Osteoblast (primary cell): ENCODE data around the gene KIRREL3. TPM values are rescaled to one million over a fixed set of nuclear protein-coding genes. Genes with fewer than 3 reads are reported as not detected.
A peak's percentile ranks its signal among the peaks of the same experiment; 100 is the strongest.

Source experiments
- DNase-seq: peaks from one replicate; pipeline ENCODE4 v3.0.0; 2011; ENCODE audit warnings: low spot score, mixed read lengths; ENCODE audit not compliant: insufficient read length; ENCODE audit errors: missing footprints
- H2AFZ ChIP-seq: 2 replicates; pipeline ENCODE4 v1.6.0; 2011; ENCODE audit warnings: mild to moderate bottlenecking, low read length
- H3K27ac ChIP-seq: 2 replicates; pipeline ENCODE4 v1.5.1; 2011; ENCODE audit warnings: mild to moderate bottlenecking, low read depth, low read length, moderate library complexity
- H3K27me3 ChIP-seq: 2 replicates; pipeline ENCODE4 v1.6.0; 2012; ENCODE audit warnings: mild to moderate bottlenecking, control low read depth, inconsistent platforms, low read length, moderate library complexity; ENCODE audit not compliant: insufficient read depth
- H3K36me3 ChIP-seq: 2 replicates; pipeline ENCODE4 v1.5.1; 2011; ENCODE audit warnings: mild to moderate bottlenecking, low read length, control low read depth, moderate library complexity; ENCODE audit not compliant: insufficient read depth
- H3K4me1 ChIP-seq: 2 replicates; pipeline ENCODE4 v1.5.1; 2011; ENCODE audit warnings: mild to moderate bottlenecking, low read length, control low read depth, moderate library complexity; ENCODE audit not compliant: insufficient read depth
- H3K4me2 ChIP-seq: 2 replicates; pipeline ENCODE4 v1.6.0; 2011; ENCODE audit warnings: mild to moderate bottlenecking, low read length; ENCODE audit not compliant: insufficient read depth
- H3K4me3 ChIP-seq: fragments of 200-600 bp; sonication (generic); 3 replicates; pipeline ENCODE4 v1.5.1; 2012; ENCODE audit warnings: mild to moderate bottlenecking, low read length, inconsistent platforms; ENCODE audit not compliant: insufficient read depth
- H3K79me2 ChIP-seq: 2 replicates; pipeline ENCODE4 v1.6.0; 2012; ENCODE audit warnings: mild to moderate bottlenecking, low read length, control low read depth, inconsistent platforms; ENCODE audit not compliant: insufficient read depth
- H3K9me3 ChIP-seq: 2 replicates; pipeline ENCODE4 v1.5.1; 2011; ENCODE audit warnings: low read depth, low read length, control low read depth
- H4K20me1 ChIP-seq: 2 replicates; pipeline ENCODE4 v1.6.0; 2012; ENCODE audit warnings: mild to moderate bottlenecking, low read length, control low read depth; ENCODE audit not compliant: insufficient read depth
- CTCF ChIP-seq: IDR thresholded peaks from 2 replicates; pipeline ENCODE4 v1.5.1; 2011; ENCODE audit warnings: mild to moderate bottlenecking, low read depth, low read length, moderate library complexity; ENCODE audit errors: extremely low read depth
- total RNA-seq: library from RNA; depleted of rRNA; stranded (reverse); fragments of >200 nt; gene quantifications from 2 replicates; pipeline ENCODE4 v1.2.3, GENCODE V29; 2012

The KIRREL3 gene
- total RNA-seq, 1 donor = 3.6 TPM

- no peaks in the 10 kb centered on the region for H3K9me3 ChIP-seq
- DNase-seq = peak; percentile 38
- H3K4me3 ChIP-seq = no peak overlapping the region
- no peak overlapping the region for H3K4me2 ChIP-seq
- TF ChIP-seq CTCF = peak; percentile 35
- H3K27me3 ChIP-seq = no peaks in the 10 kb centered on the region
- peaks cover 19% of the 10 kb centered on the region for H4K20me1 ChIP-seq
- H2AFZ ChIP-seq = no peak overlapping the region
- no peaks in the 10 kb centered on the region for H3K4me1 ChIP-seq
- no peak overlapping the region for H3K27ac ChIP-seq
- H3K79me2 ChIP-seq = no peaks in the 10 kb centered on the region
- no peaks in the 10 kb centered on the region for H3K36me3 ChIP-seq
Measured at GRCh38 chr11:126573325-126573978, 427.1 kb downstream of the KIRREL3 start.

GRCh38 chr11:126570489-126570888 lies 430.1 kb downstream of the KIRREL3 start:
- Histone ChIP-seq H3K4me2 (no peak overlapping the region), H4K20me1 (peaks cover 29% of the 10 kb centered on the region), H3K36me3 (no peaks in the 10 kb centered on the region), H2AFZ (no peak overlapping the region), H3K4me1 (no peaks in the 10 kb centered on the region), H3K79me2 (no peaks in the 10 kb centered on the region), H3K27me3 (no peaks in the 10 kb centered on the region), H3K27ac (no peak overlapping the region), H3K4me3 (no peak overlapping the region), H3K9me3 (no peaks in the 10 kb centered on the region)
- no peak for TF ChIP-seq CTCF
- no peak for DNase-seq

GRCh38 chr11:126567419-126567818 lies 433.2 kb downstream of the KIRREL3 start:
- Histone ChIP-seq H3K4me3 (no peak overlapping the region), H3K36me3 (no peaks in the 10 kb centered on the region), H4K20me1 (peaks cover 29% of the 10 kb centered on the region), H3K27ac (no peak overlapping the region), H2AFZ (no peak overlapping the region), H3K9me3 (no peaks in the 10 kb centered on the region), H3K4me1 (no peaks in the 10 kb centered on the region), H3K79me2 (no peaks in the 10 kb centered on the region), H3K27me3 (no peaks in the 10 kb centered on the region), H3K4me2 (no peak overlapping the region)
- no peak for TF ChIP-seq CTCF
- no peak for DNase-seq

GRCh38 chr11:126564566-126564965 lies 436.0 kb downstream of the KIRREL3 start:
- H3K4me3 ChIP-seq = no peak overlapping the region
- H3K79me2 ChIP-seq = no peaks in the 10 kb centered on the region
- H3K4me2 ChIP-seq = no peak overlapping the region
- TF ChIP-seq CTCF = no peak
- no peak overlapping the region for H3K27ac ChIP-seq
- H3K9me3 ChIP-seq = no peaks in the 10 kb centered on the region
- H3K4me1 ChIP-seq = no peaks in the 10 kb centered on the region
- no peak overlapping the region for H2AFZ ChIP-seq
- H3K27me3 ChIP-seq = no peaks in the 10 kb centered on the region
- DNase-seq = no peak
- no peaks in the 10 kb centered on the region for H3K36me3 ChIP-seq
- H4K20me1 ChIP-seq = peaks cover 35% of the 10 kb centered on the region
